ENCODE results near the gene KIAA1549.
A peak's percentile ranks its signal among the peaks of the same experiment; 100 is the strongest.
"Not testable (repeated sequence)": the region's sequence is repeated elsewhere in the genome, so short reads cannot be mapped to it uniquely, and the experiment has no call there.

The KIAA1549 gene

DNA sequence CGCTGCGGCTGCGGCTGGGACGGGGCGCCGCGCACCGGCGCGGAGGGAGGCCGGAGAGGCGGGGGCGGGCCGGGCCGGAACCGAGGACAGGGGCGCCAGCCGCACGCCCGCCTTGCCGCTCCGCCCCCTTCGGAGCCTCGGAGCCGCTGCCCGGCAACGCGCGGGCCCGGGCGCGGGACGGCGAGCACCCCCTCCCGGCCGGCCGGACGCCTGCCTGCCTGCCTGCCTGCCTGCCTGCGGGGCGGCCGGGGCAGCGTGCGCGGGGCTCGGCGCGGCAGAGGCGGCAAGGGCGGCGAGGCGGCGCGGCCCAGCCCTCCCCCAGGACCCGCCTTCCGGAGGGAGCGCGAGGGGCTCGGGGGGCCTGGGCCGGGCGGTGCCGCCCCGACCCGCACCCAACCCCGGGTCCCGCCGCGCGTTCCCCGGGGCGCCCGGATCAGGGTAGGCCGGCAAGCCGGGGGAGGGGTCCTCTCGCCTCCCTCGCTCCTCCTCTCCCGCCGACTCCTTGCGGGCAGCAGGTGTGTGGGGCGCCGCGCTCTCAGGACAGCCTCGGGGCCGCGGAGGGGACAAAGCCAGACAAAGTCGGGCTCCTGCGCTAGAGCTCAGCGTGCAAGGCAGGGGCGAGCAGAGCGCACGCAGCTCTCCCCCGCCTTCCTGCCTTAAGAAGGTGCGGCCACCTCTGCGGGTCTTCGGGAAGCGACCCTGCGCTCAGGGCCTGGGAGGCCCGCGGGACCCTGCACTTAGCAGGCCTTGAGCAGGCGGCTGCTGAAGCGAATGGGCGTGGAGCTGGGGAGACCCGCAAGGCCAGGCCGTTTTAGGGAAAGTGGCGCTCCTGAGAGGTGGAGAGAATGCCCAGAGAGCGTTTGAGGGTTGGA, at the start of gene KIAA1549:
KIAA1549 (minus strand) TSS at position 58 of the 872 bp plus-strand sequence. CDS start 120 bp downstream, outside the sequence.
- no peak for DNase-seq

DNA sequence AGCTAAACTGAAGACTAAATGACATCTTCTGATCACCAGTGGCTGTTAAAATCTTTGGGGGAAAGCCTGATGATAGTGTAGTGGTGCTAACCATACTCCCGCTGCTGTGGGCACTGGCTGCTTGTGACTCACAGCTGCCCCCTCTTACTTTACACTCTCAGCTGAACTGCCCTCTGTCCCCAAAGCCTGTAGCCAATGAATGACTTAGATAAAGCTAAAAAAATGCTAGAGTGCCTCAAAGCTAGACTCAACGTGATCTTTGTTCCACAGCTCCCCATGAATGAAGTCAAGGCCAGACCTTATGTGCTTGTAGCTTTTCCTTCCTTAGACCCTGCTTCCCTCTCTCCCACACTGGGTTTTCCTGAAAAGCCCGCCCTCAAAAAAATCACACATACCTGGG, 48.2 kb upstream of the KIAA1549 start:
- DNase-seq: no peak

DNA sequence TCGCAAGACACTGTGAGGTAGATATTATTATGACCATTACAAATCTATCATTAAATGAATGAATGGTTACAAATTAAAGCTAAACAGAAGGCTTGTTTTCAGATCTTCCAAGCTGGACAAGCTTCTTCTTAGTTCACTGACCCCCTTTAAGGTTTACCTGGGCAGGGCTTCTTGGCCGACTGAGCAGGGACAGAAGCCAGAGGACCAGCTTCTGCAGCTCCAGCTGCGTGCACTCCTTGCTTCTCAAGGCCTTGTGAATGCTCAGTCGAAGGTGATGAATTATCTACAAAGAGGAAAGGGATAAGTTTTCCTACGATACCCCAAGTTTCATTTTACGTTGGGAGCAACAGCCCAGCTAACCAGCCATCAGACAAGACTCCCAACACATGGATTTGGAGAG, 45.4 kb upstream of the KIAA1549 start:
- DNase-seq: no peak

DNA sequence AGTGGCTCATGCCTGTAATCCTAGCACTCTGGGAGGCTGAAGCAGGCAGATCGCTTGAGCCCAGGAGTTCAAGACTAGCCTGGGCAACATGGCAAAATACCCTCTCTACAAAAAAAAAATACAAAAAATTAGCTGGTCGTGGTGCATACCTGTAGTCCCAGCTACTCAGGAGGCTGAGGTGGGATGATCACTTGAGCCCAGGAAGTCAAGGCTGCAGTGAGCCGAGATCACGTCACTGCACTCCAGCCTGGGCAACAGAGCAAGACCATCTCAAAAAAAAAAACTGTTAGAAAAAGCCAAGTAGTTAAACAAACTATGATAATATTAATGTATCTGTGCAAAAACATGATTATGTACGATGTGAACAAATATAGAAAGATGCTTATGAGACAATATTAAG, 44.7 kb upstream of the KIAA1549 start:
- not testable (repeated sequence) for DNase-seq

DNA sequence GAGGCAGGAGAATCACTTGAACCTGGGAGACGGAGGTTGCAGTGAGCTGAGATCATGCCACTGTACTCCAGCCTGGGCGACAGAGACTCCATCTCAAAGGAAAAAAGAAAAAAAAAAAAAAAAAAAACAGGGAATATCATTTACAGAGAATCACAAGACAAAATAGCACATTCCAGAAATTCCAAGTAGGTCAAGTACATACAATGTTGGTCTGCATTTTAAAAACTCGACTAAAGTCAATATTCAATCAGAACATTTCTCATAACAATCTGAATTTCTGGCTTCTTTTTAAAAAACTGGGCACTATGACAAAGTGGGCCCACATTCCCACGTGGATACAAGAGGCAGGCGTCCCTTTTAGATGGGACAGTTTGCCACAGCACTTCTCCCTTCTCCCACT, 41.9 kb upstream of the KIAA1549 start:
- DNase-seq: no peak

DNA sequence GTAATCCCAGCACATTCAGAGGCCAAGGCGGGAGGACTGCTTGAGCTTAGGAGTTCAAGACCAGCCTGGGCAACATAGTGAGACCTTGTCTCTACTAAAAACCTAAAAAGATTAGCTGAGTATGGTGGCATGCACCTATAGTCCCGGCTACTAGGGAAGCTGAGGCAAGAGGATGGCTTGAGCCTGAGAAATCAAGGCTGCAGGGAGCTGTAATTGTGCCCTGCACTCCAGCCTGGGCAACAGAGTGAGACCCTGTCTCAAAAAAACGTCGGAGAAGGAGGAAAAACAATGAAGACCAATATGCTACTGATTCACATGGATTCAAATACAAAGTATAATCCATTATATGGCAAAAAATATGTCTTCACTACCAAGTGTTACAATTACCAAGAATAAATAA, 41.1 kb upstream of the KIAA1549 start:
- no peak for DNase-seq

DNA sequence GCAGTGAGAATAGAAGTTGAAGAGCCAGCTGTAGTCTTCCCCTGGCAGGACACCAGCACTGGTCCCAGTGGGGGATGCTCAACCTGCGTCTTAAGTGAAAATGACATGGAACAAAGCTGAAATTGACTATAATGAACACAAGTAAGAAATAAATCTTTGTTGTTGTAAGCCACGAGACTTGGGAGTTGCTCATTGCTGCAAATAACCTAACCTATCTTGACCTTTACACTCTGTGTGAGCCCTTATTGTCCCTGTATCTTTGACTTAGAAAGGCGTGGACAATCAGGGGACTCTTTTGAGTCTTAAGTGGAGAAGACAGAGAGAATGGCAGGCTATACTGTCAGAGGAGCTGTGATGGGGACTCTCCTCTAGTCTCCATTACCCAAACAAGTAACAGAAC, 37.7 kb upstream of the KIAA1549 start:
- DNase-seq: no peak

DNA sequence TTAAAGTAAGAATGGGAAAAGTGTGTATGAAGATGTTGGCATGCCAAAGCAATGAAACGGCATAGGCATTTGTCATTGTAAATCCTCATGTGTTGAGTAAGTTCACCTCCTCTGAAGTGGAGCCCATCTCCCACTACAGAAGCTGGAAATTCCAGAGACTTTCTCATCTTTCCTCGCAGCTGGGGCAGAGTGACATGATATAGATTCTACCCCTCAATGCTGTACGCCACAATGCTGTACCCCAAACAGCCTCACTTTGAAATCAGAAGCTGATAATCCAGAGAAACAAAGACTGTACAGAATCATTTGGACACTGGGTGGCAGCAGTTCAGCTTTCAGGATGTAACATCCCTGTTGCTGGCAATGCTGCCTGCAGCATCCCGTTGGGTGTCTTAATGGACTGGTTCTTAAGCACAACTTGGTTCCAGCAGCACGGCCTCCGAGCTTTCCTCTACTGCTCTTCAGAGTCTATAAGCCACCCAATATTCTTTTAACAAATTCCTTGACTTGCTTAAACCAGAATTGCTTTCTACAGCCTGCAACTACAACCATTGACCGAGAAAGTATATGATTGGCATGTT, 35.8 kb upstream of the KIAA1549 start:
- no peak for DNase-seq

DNA sequence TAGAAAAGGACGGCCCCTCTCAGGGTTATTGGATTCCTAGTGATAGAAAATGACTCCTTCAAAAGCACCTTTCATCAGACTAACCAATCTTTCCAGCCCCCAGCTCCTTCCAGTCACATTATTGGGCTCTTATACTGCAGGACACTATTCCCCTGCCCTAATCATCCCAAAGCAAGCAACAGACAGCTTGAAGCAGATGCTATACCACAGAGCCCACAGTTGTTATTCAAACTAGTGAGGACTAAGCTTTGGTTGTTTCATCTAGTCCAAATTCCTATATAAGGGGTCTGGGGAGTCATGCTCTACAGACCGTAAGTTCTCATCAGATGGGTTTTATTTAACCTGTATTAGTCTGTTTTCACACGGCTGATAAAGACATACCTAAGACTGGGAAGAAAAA, 30.2 kb upstream of the KIAA1549 start:
- DNase-seq: no peak

DNA sequence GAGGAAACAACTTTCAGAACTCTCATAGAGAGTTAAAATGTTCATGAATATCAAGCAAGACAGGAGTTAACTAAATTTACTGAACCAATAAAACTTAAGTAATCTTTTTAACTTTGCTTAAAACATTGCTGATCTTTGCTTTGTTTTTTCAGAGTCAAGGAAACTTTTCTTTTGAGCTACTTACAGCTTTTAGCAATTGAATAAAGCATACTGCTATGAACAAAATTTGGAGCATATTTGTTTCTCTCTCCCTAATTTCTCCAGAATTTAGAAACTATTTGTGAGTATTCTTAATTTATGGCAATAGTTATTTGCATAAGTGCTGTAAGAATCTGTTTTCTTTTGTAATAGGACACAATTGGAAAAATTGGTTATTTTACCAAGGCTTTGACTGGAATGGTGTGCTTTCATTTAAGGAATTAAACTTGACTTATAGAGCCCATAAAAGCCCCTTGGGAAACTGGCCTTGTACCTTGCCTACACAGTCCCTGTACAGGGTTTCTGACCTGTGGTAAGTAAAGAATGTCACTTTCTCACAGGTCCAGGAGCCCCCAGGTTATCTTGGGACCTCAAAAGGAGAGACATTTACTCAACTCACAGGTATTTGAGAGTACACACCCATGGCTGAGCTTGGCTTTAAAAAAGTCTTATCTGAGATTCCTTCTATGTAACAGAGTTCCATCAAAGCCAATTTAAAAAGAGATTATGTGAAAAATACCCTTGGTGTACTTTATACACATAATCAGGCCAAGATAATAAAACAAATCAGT, 23.3 kb upstream of the KIAA1549 start:
- DNase-seq: no peak

DNA sequence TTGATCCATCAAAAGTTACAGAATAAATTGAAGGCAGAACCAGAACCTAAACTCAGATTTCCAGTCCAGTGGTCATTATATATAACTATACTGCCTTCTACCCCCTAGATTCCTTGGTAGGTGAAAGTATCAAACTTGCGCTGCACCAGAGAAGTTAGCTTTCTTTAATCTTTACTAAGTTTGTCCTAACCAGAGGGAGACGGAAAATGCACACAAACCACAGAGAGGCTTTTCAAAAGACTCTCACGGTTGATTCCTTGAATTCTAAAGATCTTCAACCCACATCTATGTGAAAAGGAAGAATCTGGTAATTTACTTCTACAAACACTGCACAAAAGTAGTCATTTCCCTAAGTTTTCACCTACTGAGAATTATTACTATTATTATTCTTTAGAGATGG, 18.2 kb upstream of the KIAA1549 start:
- no peak for DNase-seq

DNA sequence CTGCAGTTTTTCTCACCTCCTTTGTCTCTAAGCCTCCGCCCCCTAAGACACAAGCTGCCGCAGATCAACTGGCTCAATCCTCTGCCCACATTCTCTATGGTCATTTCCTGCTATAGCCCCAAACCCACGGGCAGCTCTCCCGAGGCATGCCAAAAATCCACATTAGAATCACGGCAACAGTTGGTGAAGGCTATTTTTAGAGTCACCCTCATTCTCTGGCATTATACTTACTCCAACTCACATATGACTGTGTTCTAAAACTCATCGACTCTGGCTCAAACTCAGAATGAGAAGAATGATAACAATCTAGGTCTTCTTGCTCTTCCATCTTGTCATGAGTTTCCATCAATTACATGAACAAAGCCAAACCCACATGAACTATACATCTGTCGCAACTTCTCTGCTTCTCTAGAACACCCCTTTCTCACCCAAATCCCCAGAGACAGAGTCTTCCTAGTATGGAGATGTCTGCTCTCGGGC, 10.9 kb upstream of the KIAA1549 start:
- no peak for DNase-seq

DNA sequence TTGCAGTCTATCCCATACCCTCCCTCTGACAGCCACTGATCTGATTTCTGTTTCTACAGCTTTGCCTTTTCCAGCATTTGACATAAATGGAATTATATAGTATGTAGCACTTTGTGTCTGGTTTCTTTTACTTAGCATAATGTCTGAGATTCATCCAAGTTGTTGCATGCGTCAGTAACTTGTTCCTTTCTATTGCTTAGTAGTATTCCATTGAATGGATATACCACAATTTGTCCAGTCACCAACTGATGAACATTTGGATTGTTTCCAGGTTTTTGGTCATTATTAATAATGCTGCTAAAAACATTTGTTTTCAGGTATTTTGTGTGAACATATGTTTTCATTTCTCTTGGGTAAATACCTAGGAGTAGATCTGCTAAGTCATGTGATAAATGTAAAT, 6.5 kb upstream of the KIAA1549 start:
- no peak for DNase-seq

DNA sequence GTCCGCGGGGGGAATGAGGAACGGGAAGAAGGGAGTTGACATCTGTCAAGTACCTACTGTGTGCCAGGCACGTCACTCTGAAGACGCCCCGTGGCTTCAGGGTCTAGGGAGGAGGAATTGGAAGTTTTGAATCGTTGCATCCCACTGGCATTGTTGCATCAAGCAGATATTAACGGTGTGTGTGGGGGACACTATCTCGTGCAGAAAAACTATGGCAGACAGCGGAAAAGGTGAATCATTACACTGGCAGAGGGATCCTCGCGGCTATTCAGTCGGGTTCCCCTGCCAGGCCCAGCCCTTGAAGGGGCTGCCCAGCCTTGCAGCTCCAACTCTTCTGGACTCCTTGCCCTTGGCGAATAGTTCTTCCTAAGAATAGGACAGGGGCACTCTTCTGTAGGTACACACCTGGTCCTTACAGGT, 1.0 kb upstream of the KIAA1549 start:
- DNase-seq: no peak

DNA sequence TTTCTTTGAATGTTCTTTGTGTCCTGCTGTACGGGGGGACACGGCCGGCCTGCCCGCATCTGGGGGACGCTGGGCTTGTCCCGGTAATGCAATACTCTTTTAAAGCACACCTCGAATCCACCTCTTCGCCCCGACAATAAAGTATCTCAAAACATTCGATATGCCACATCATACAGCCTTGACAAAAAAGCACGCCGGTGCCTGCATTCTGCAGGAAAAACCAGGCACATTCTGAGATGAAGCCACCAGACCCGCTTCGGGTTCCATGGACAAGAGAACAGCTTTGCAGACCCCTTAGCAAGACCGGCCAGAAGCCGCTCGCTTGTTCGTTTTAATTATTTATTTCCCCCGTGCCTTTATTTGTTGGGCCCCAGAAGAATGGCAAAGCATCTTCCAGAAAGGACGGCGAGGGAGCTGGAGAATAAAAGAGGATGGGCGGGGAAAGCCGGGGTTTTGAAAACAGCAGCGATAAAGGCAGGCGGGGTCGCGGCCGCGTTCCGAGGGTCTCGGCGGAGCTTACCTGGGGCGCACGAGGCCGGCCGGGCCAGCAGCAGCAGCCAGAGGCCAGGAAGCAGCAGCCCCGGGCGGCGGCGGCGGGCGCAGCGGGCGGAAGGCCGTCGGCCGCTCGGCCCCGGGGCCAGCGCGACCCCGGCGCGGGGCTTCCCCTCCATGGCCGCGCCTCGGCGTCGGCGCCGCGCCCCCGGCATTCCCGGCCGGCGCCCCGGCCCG, 462 bp downstream of the KIAA1549 start:
- no peak for DNase-seq

DNA sequence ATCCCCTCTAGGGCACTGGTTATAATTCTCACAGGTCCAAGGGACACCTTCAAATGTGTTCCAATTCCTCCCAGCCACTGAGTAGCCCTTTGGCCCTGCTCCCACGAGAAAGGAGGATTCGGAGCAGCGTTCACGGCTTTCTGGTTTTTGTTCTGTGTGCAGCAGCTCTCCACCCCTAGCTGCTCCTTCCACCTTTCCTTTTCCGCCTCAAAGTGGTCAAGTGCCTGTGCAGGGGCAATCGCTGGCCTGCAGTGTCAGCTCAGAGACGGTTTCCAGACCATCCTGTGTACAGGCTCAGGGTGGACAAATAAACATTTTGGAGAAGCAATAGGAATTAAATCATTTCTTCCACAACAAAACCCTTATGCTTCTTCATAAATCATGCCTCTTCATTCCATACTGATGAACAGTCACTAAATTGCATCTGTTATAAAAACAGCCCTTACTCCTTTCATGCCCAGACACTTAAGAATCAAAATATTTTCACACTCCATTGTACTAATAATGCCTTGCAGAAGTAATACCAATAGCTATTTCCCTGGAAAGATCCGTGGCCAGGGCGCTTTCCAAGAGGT, 1.1 kb downstream of the KIAA1549 start:
- DNase-seq: no peak

DNA sequence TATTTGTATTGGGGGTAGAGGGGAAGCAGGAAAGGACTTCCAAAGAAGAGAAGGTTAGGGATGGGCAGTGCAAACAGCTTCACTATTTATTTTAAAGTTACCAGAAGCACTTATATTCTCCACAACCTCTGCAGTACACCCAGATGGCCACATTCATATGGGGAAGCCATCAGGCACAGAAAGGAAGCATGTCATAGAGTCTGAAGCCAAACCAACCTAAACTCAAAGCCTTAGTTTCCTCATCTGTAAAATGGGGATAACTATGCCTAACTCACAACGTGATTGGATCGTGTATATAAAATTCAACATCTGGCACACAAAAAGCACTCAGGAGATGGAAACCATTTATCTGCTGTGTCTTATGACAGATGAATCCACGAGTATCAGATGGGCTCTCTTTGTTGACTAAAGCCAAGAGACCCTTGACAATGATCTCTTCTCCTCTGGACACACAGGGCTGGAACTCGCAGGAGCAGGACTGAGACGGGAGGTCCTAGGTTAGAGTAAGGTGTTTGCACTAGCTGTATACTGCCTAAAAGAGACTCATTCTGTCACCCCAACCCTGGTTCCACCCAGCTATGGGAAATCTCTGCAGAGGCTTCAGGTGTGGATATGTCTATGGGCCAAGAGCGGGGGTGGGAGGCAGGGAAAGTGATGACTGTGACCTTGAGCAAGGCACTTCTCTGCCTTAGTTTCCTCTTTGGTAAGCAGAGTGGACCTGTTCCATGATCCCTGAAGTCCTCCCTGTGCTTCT, 1.8 kb downstream of the KIAA1549 start:
- no peak for DNase-seq

DNA sequence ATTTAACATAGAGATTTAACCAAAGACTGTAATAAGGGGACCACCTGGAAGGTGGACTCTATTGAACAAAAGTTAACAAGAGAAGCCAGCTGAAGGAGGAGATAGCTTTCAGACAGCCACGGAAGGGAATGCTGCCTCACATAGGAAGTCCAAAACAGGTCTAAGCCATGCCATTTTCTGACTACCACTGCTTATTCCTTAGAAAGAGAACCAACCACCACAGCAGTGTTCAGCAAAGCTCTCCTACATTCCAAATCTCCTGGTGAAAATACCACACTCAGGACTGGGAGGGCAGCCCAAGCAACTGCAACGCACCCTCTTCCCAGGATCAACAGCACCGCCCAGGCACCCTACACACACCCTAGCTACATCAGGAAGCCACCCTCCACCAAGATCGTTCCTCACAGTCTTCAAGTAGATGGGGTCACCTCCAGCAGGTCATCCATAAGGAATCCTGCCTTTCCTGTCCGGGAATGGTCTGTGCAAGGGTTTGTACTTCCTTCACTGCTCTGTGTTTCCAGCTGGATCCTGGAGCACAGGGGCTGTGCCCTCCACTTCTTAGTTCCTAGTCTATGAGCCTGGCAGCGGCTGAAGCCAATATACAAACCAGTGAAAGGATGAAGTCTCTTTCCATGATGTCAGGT, 2.5 kb downstream of the KIAA1549 start:
- DNase-seq: no peak

DNA sequence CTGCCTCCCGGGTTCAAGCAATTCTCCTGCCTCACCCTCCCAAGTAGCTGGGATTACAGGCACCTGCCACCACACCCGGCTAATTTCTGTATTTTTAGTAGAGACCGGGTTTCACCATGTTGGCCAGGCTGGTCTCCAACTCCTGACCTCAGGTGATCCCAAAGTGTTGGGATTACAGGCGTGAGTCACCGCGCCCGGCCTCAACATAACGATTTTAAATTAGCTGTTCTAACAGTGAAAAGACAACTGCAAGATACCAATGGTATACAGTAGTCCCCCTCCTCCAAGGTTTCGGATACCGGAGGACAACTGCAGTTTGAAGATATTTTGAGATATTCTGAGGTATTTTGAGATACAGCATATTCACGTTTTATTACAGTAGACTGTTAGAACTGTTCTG, 5.0 kb downstream of the KIAA1549 start:
- not testable (repeated sequence) for DNase-seq

DNA sequence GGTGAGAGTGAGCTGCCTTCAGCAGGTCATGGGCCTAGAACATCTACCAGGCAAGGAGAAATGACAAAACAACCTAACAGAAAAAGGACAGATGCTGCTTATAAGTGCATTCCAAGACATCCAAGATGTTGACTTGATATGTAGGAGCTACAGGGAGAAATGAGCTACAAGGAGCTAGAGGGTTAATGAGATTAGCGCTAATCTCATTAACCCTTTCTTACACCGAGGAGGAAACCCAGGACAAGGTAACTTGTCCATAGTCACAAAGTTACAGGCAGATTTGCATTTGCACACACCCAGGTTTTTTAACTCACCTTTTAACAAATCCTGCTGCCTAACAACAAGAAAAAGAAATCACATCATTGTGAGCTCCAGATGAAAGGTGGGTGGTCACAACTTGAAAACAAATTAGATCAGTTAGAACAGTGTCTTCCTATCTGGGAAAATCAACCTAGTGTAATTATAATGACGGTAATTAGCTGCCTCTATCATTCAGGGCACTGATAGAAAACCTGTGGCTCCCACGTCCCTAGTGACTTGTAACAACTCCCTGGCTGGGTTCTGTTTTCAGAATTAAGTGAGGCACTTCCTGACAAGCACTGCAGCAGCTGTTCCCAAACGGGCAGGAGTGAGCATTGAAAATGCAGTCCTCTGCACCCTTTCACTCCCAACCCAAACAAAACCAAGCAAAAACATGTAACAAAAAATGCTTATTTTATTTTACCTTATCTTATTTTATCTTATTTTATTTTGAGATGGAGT, 5.7 kb downstream of the KIAA1549 start:
- DNase-seq: peak; percentile 53

All from NCI-H524 treated with DMSO at 0.1 percent for 48 hours (cell line).